Rectal smooth muscle tissue (tissue), 1 donor: ENCODE results near the gene TMEM266.
A peak's percentile ranks its signal among the peaks of the same experiment; 100 is the strongest.
"Not testable (repeated sequence)": the region's sequence is repeated elsewhere in the genome, so short reads cannot be mapped to it uniquely, and the experiment has no call there.

Experiments
- H3K27ac ChIP-seq: one replicate; pipeline ENCODE4 v1.7.0; 2013; ENCODE audit warnings: low read depth, low read length, inconsistent platforms
- H3K27me3 ChIP-seq: one replicate; pipeline ENCODE4 v1.7.0; 2013; ENCODE audit warnings: low read length; ENCODE audit not compliant: control insufficient read depth, insufficient read depth
- H3K36me3 ChIP-seq: one replicate; pipeline ENCODE4 v1.7.0; 2013; ENCODE audit warnings: low read length; ENCODE audit not compliant: control insufficient read depth, insufficient read depth
- H3K4me1 ChIP-seq: one replicate; pipeline ENCODE4 v1.7.0; 2013; ENCODE audit warnings: low read length; ENCODE audit not compliant: control insufficient read depth, insufficient read depth
- H3K4me3 ChIP-seq: one replicate; pipeline ENCODE4 v1.7.0; 2013; ENCODE audit warnings: low read length
- H3K9ac ChIP-seq: one replicate; pipeline ENCODE4 v1.7.0; 2013; ENCODE audit warnings: low read length

The TMEM266 gene

GRCh38 chr15:76059320-76060117 is at the start of gene TMEM266:
Gene TMEM266 (plus strand): TSS chr15:76059985. CDS start chr15:76134264, 74,279 bp downstream.
- H3K4me1 ChIP-seq = no peaks in the 10 kb centered on the region
- no peaks in the 10 kb centered on the region for H3K36me3 ChIP-seq
- H3K4me3 ChIP-seq = peak within 1 kb of the TSS; percentile 66
- H3K27me3 ChIP-seq = peaks cover 22% of the 10 kb centered on the region
- H3K9ac ChIP-seq = no peak within 1 kb of the TSS
- H3K27ac ChIP-seq = no peak within 1 kb of the TSS

DNA sequence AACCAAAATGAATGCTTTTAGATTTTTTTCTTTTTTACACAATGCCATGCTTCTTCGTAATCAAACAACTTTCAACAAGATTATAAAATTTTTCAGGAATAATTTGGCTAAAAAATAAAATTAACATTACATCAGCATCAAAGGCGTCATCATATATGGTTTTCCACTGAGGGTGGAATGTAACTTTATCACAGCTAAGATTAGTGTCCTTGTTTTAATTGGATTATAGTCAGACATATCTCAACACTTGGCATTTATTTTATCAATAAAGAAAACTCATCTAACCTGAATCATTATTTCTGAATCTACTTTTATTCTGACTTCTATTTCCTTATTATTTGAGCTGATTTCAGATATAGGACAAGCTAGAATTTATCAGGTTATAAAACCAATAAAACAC is 49.2 kb upstream of the TMEM266 start:
- Histone ChIP-seq H3K9ac (no peak overlapping the region), H3K4me3 (no peak overlapping the region), H3K36me3 (no peaks in the 10 kb centered on the region), H3K4me1 (no peaks in the 10 kb centered on the region), H3K27ac (no peak overlapping the region), H3K27me3 (peaks cover 2% of the 10 kb centered on the region)

GRCh38 chr15:76011627-76012551 is 47.9 kb upstream of the TMEM266 start, which contains the start of gene NRG4:
Gene NRG4 (minus strand): TSS chr15:76012424. CDS start chr15:76011230, 1,194 bp downstream.
- Histone ChIP-seq H3K9ac (no peak within 1 kb of the TSS), H3K36me3 (no peaks in the 10 kb centered on the region), H3K27me3 (no peaks in the 10 kb centered on the region), H3K4me1 (no peaks in the 10 kb centered on the region), H3K27ac (no peak within 1 kb of the TSS), H3K4me3 (peak within 1 kb of the TSS; percentile 17)

DNA sequence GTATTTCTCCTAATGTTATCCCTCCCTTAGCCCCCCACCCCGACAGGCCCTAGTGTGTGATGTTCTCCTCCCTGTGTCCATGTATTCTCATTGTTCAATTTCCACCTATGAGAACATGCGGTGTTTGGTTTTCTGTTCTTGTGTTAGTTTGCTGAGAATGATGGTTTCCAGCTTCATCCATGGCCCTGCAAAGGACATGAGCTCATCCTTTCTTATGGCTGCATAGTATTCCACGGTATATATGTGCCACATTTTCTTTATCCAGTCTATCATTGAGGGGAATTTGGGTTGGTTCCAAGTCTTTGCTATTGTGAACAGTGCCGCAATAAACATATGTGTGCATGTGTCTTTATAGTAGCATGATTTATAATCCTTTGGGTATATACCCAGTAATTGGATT is 46.3 kb upstream of the TMEM266 start:
- H3K4me1 ChIP-seq, H3K27me3 ChIP-seq, H3K36me3 ChIP-seq, H3K27ac ChIP-seq, H3K9ac ChIP-seq, H3K4me3 ChIP-seq: not testable (repeated sequence)

DNA sequence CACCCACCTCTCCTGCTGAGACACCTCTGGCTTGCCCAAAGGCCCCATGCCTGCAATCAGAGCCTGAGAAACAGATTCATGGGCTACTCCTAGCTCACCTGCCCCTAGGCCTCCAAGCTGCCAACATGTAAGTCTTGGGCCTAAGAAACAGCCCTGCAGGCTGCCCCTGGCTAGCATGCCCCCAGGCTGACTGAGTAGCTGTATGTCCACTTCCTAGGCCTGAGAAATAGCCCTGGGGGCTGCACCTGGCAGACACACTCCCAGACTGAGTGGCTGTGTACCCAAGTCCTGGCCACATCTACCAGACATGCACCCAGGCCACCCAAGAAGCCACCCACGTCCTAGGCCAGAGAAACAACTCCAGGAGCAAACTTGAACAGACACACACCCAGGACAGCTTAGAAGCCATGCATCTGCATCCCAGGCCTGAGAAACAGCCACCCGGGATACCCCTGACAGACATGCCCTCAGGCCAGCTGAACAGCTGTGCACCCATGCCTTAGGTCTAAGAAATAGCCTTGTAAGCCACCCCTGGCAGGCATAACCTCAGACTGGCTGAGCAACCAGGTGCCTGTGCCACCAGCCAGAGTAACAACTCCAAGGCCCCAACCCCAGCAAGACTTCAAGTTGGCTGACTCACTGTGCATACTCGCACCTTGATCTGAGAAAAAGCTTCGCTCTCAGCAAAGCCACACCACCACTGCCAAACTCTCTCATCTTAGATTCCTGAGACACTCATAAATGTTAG is 35.6 kb upstream of the TMEM266 start:
- no peaks in the 10 kb centered on the region for H3K4me1 ChIP-seq
- H3K9ac ChIP-seq = no peak overlapping the region
- no peaks in the 10 kb centered on the region for H3K27me3 ChIP-seq
- H3K27ac ChIP-seq = no peak overlapping the region
- H3K36me3 ChIP-seq = no peaks in the 10 kb centered on the region
- H3K4me3 ChIP-seq = no peak overlapping the region

DNA sequence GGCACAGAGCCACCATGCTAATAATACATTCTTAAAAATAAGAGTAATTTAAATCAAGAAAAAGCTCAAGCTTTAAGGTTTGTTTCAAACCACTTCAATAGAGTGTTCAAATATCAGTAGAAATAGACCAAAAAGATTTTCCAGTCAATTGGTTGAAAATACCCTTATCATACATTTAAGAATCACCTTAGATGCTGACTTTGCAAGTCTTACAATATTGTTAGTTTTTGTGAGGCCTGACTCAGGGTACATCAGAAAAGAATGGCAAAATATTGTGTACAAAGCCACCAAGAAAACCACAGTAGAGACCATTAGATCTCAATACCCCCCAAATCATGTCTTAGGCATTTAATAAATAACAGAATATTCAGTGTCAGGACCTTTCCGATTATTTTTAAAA is 27.7 kb upstream of the TMEM266 start:
- H3K9ac ChIP-seq = no peak overlapping the region
- no peaks in the 10 kb centered on the region for H3K27me3 ChIP-seq
- H3K36me3 ChIP-seq = no peaks in the 10 kb centered on the region
- H3K4me3 ChIP-seq = no peak overlapping the region
- no peak overlapping the region for H3K27ac ChIP-seq
- no peaks in the 10 kb centered on the region for H3K4me1 ChIP-seq

DNA sequence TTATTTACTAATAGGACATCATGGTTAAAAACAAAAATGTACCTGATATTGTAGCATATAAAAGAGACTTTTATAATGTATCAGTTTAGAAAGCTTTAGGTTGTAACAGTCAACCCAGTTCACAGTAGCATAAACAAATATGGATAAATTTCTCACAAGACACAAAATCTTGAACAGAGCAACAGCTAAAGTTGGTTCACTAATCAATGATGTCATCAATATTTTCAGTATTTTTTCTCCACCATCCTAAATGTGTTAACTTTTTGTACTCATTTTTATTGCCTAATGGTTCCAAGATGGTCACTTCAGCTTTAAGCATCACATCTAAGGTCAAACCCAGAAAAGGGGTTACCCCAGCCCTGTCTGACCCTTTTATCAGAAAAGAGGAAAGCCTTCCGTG is 26.3 kb upstream of the TMEM266 start:
- Histone ChIP-seq H3K27ac (no peak overlapping the region), H3K4me3 (no peak overlapping the region), H3K27me3 (no peaks in the 10 kb centered on the region), H3K9ac (no peak overlapping the region), H3K36me3 (no peaks in the 10 kb centered on the region), H3K4me1 (no peaks in the 10 kb centered on the region)

DNA sequence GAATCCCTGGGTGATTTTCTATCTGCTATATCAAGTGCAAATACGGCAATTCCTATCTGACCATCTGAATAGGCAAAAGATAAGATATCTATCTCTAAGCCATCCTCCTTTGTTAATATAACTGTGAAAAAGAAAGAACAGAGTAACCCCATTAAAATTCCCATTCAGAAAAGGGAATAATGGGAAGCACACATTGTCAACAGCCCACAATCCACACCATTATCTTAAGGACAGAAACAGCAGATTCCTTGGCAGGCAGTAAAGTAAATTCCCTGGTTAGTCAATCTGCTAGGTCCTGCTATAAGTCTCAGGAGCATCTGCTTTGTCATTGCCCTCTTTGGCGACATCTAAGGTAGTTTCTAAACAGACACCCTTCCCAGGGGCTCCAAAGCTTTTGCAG is 25.7 kb upstream of the TMEM266 start:
- no peaks in the 10 kb centered on the region for H3K36me3 ChIP-seq
- no peak overlapping the region for H3K27ac ChIP-seq
- H3K4me3 ChIP-seq = no peak overlapping the region

DNA sequence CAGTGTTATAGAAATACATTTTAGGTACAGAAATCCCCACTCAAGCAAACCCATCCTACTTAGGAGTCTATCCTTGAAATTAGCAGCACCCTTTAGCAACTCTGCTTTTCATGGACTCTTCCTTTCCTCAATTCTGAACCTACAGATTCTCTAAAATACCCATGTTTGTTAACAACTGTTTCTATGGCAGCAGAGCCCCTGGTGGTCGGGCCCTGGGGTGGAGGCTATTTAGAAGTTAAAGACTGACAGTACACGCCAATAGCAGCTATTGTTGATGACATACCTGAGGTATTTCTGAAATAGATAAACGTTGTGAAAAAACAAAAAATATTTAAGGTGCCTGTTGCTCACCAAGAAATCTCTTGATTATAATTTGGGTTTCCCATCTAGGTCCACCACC is 24.2 kb upstream of the TMEM266 start:
- Histone ChIP-seq H3K27me3 (no peaks in the 10 kb centered on the region), H3K4me1 (no peaks in the 10 kb centered on the region), H3K9ac (no peak overlapping the region), H3K27ac (no peak overlapping the region), H3K36me3 (no peaks in the 10 kb centered on the region), H3K4me3 (no peak overlapping the region)

More for the DNA sequence above, 25.7 kb upstream of the TMEM266 start:
- no peak overlapping the region for H3K9ac ChIP-seq
- no peaks in the 10 kb centered on the region for H3K27me3 ChIP-seq
- no peaks in the 10 kb centered on the region for H3K4me1 ChIP-seq

DNA sequence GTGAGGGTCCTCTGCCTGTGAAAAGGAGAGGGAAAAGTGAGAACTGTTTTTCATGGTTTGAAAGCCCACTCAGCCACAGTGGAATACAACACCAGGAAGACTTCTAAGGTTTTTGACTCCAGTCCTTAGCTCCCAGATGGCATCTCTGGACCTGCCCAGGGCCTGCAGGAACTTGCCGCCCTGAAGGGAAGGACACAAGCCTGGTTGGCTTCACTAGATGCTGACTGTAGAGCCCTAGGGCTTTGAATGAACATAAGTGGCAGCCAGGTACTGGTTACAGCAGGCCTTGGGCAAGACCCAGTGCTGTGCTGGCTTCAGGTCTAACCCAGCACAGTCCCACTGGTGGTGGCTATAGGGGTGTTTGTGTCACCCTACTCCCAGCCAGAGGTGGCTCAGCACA is 21.3 kb upstream of the TMEM266 start:
- H3K4me3 ChIP-seq = no peak overlapping the region
- no peaks in the 10 kb centered on the region for H3K36me3 ChIP-seq
- H3K27me3 ChIP-seq = no peaks in the 10 kb centered on the region
- H3K4me1 ChIP-seq = no peaks in the 10 kb centered on the region
- H3K27ac ChIP-seq = no peak overlapping the region
- H3K9ac ChIP-seq = no peak overlapping the region

- not testable (repeated sequence) for H3K36me3 ChIP-seq, H3K9ac ChIP-seq, H3K4me1 ChIP-seq, H3K4me3 ChIP-seq, H3K27ac ChIP-seq, H3K27me3 ChIP-seq
Observed at GRCh38 chr15:76054201-76054600, 5.6 kb upstream of the TMEM266 start.

DNA sequence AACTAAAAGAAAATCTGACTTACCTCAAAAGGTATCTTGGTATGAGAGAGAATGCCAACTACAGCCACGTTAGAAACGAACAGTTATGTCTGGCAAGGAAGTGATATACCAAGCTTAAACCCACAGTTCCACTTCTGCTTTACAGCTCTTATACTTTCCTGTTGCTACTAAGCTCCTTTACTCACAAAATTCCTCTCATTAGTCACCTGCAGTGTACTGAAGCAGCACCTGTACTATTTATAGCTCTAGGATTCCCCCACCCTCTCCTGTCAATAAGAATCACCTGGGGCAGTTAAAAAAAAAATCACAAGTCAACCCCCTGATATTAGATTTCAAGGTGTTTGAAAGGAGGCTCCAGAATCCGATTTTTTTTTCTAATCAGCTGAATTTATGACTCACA is 2.9 kb upstream of the TMEM266 start:
- peak overlapping the region; percentile 8 for H3K4me3 ChIP-seq
- H3K27ac ChIP-seq = no peak overlapping the region

More for the DNA sequence above, 2.9 kb upstream of the TMEM266 start:
- Histone ChIP-seq H3K36me3 (no peaks in the 10 kb centered on the region), H3K4me1 (no peaks in the 10 kb centered on the region), H3K27me3 (peaks cover 10% of the 10 kb centered on the region), H3K9ac (no peak overlapping the region)
